HG02870 (cell line): ENCODE measurements around the gene SLC25A41.
A peak's percentile ranks its signal among the peaks of the same experiment; 100 is the strongest.

ENCODE experiments used
- ATAC-seq: cut with Tn5 transposase; IDR thresholded peaks from one replicate; pipeline ENCODE4 v1.9.1; 2021; ENCODE audit warnings: mild to moderate bottlenecking, moderate library complexity; ENCODE audit not compliant: unreplicated experiment

The SLC25A41 gene

GRCh38 chr19:6460099-6460884 is 26.7 kb upstream of the SLC25A41 start:
- ATAC-seq = peak; percentile 71

- peak; percentile 31 for ATAC-seq
Observed at GRCh38 chr19:6459262-6460098, 25.9 kb upstream of the SLC25A41 start, which contains the start of gene SLC25A23. Gene SLC25A23, minus strand, starts transcription at chr19:6459792. Its CDS starts 164 bp downstream, at chr19:6459628.

GRCh38 chr19:6458695-6459261 is 25.2 kb upstream of the SLC25A41 start:
- no peak for ATAC-seq

- ATAC-seq = no peak
Observed at GRCh38 chr19:6457958-6458694, 24.6 kb upstream of the SLC25A41 start.

GRCh38 chr19:6455924-6456323 is 22.4 kb upstream of the SLC25A41 start:
- ATAC-seq = no peak

GRCh38 chr19:6453951-6454565 is 20.5 kb upstream of the SLC25A41 start:
- ATAC-seq = no peak

- no peak for ATAC-seq
Observed at GRCh38 chr19:6452899-6453298, 19.3 kb upstream of the SLC25A41 start.

- no peak for ATAC-seq
Observed at GRCh38 chr19:6452223-6452614, 18.7 kb upstream of the SLC25A41 start.

GRCh38 chr19:6451583-6452222 is 18.1 kb upstream of the SLC25A41 start:
- no peak for ATAC-seq

GRCh38 chr19:6450166-6450565 is 16.6 kb upstream of the SLC25A41 start:
- no peak for ATAC-seq

GRCh38 chr19:6448045-6448444 is 14.5 kb upstream of the SLC25A41 start:
- ATAC-seq = no peak

- ATAC-seq = no peak
Observed at GRCh38 chr19:6446452-6446851, 12.9 kb upstream of the SLC25A41 start.

- ATAC-seq = no peak
Observed at GRCh38 chr19:6443986-6444385, 10.4 kb upstream of the SLC25A41 start.

GRCh38 chr19:6442087-6442688 is 8.6 kb upstream of the SLC25A41 start:
- ATAC-seq = no peak

- ATAC-seq = no peak
Observed at GRCh38 chr19:6440905-6441304, 7.3 kb upstream of the SLC25A41 start.

GRCh38 chr19:6439743-6440142 is 6.2 kb upstream of the SLC25A41 start:
- no peak for ATAC-seq

- no peak for ATAC-seq
Observed at GRCh38 chr19:6433165-6433564, 398 bp downstream of the SLC25A41 start.

GRCh38 chr19:6431891-6432290 is 1.7 kb downstream of the SLC25A41 start:
- ATAC-seq = no peak

- no peak for ATAC-seq
Observed at GRCh38 chr19:6429419-6430221, 3.9 kb downstream of the SLC25A41 start.
